WTC11 (cell line): ENCODE data around the gene NUP85. TPM values are rescaled to one million over a fixed set of nuclear protein-coding genes. Genes with fewer than 3 reads are reported as not detected.
"Not testable (repeated sequence)": the region's sequence is repeated elsewhere in the genome, so short reads cannot be mapped to it uniquely, and the experiment has no call there.

Source experiments
- ATAC-seq: fragments of 200-7000 bp; cut with Tn5 transposase; 2 replicates; pipeline ENCODE4 v1.10.0; 2021; ENCODE audit warnings: mild to moderate bottlenecking, moderate library complexity
- CTCF ChIA-PET: fragments of 300-600 bp; sonication (Branson Sonifier 250); formaldehyde crosslinking; loops from one replicate; lab custom pipeline; 2021; ENCODE audit warnings: antibody characterized with exemption; lab: Charles Lee
- POLR2A ChIA-PET: fragments of 350-600 bp; sonication (Branson Sonifier 250); formaldehyde crosslinking; loops from one replicate; lab custom pipeline; 2021; ENCODE audit warnings: antibody characterized with exemption; lab: Charles Lee
- DNase-seq: peaks from one replicate; pipeline ENCODE4 v3.0.0; 2021; ENCODE audit warnings: low spot score
- H3K27ac Mint-ChIP-seq: 2 replicates; pipeline ENCODE4 v1.8.0; 2021; ENCODE audit warnings: mixed read lengths
- H3K27me3 Mint-ChIP-seq: 2 replicates; pipeline ENCODE4 v1.8.0; 2021; ENCODE audit warnings: low read depth, mild to moderate bottlenecking, moderate library complexity, mixed read lengths
- H3K36me3 Mint-ChIP-seq: 2 replicates; pipeline ENCODE4 v1.8.0; 2021; ENCODE audit warnings: mixed read lengths
- H3K4me1 Mint-ChIP-seq: 2 replicates; pipeline ENCODE4 v1.8.0; 2022; ENCODE audit warnings: mixed read lengths
- H3K4me3 Mint-ChIP-seq: 2 replicates; pipeline ENCODE4 v1.8.0; 2021; ENCODE audit warnings: mild to moderate bottlenecking, moderate library complexity, mixed read lengths
- H3K9me3 Mint-ChIP-seq: 2 replicates; pipeline ENCODE4 v1.8.0; 2021; ENCODE audit warnings: mixed read lengths
- CREB1 ChIP-seq: sonication (generic); formaldehyde crosslinking; IDR thresholded peaks from 2 replicates; pipeline ENCODE4 v1.8.0; 2023; ENCODE audit warnings: mild to moderate bottlenecking, missing genetic modification reagents
- E2F4 ChIP-seq: sonication (generic); formaldehyde crosslinking; IDR thresholded peaks from 2 replicates; pipeline ENCODE4 v1.8.1; 2022; ENCODE audit warnings: low read depth, mild to moderate bottlenecking, moderate library complexity, missing genetic modification reagents, borderline replicate concordance
- EMX1 ChIP-seq: fragments of 250-450 bp; sonication (Bioruptor Pico); IDR thresholded peaks from 2 replicates; pipeline ENCODE4 v1.8.0; 2021; ENCODE audit warnings: mild to moderate bottlenecking
- GRHL2 ChIP-seq: fragments of 250-450 bp; sonication (Bioruptor Pico); IDR thresholded peaks from 2 replicates; pipeline ENCODE4 v1.8.0; 2022; ENCODE audit warnings: mild to moderate bottlenecking, moderate library complexity; ENCODE audit not compliant: insufficient replicate concordance, severe bottlenecking
- JUN ChIP-seq: sonication (generic); formaldehyde crosslinking; IDR thresholded peaks from 2 replicates; pipeline ENCODE4 v1.8.0; 2023; ENCODE audit warnings: mild to moderate bottlenecking, missing genetic modification reagents
- NFYB ChIP-seq: sonication (generic); formaldehyde crosslinking; conservative IDR thresholded peaks from 2 replicates; pipeline ENCODE4 v1.8.0; 2022; ENCODE audit warnings: low read depth, missing genetic modification reagents
- OVOL2 ChIP-seq: fragments of 250-450 bp; sonication (Bioruptor Pico); IDR thresholded peaks from 2 replicates; pipeline ENCODE4 v1.9.0; 2021; ENCODE audit warnings: mild to moderate bottlenecking, borderline replicate concordance
- STAT6 ChIP-seq: sonication (generic); formaldehyde crosslinking; conservative IDR thresholded peaks from 2 replicates; pipeline ENCODE4 v1.8.1; 2023; ENCODE audit warnings: mild to moderate bottlenecking, low read depth, missing genetic modification reagents, moderate library complexity
- ZBTB21 ChIP-seq: sonication (generic); formaldehyde crosslinking; IDR thresholded peaks from 2 replicates; pipeline ENCODE4 v1.8.1; 2023; ENCODE audit warnings: mild to moderate bottlenecking, missing genetic modification reagents, borderline replicate concordance
- total RNA-seq: library from RNA; stranded (reverse); gene quantifications from 3 replicates; pipeline ENCODE4 v1.2.3, GENCODE V29; 2021
- TF ChIP-seq, protein P1 (sequence below): fragments of 250-450 bp; sonication (Bioruptor Pico); IDR thresholded peaks from 2 replicates; pipeline ENCODE4 v1.9.0; 2021; ENCODE audit warnings: mild to moderate bottlenecking
- TF ChIP-seq, protein P2 (sequence below): sonication (generic); formaldehyde crosslinking; IDR thresholded peaks from 2 replicates; pipeline ENCODE4 v1.8.1; 2023; ENCODE audit warnings: mild to moderate bottlenecking, missing genetic modification reagents, moderate library complexity

The NUP85 gene
- total RNA-seq, 1 experiment from 2014 or later = 109 TPM

DNA sequence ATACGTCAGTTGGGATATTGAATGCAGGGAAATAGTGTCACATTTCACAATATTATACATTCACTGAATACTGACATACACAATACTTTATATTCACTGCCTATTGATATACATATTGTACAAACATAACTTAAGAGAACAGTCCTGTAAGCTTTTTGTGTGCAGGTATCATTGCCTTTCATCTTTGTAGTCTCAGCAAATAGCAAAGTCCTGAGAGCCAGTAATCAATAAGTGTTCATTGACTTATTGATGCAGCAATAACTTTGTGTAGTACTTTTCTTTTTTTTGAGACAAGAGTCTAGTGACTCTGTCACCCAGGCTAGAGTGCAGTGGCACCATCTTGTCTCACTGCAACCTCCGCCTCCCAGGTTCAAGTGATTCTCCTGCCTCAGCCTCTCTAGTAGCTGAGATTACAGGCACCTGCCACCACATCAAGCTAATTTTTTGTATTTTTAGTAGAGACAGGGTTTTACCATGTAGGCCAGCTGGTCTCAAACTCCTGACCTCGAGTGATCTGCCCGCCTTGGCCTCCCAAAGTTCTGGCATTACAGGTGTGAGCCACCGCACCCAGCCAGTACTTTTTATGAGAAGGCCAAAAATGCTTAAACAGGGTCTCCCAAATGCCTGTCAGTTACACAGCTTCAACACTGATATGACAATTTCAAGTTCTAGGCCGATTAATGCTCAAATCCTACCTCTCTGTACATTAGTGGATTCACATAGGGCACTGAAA, 5.4 kb upstream of the NUP85 start (continued):
- TF ChIP-seq, protein P1, sequence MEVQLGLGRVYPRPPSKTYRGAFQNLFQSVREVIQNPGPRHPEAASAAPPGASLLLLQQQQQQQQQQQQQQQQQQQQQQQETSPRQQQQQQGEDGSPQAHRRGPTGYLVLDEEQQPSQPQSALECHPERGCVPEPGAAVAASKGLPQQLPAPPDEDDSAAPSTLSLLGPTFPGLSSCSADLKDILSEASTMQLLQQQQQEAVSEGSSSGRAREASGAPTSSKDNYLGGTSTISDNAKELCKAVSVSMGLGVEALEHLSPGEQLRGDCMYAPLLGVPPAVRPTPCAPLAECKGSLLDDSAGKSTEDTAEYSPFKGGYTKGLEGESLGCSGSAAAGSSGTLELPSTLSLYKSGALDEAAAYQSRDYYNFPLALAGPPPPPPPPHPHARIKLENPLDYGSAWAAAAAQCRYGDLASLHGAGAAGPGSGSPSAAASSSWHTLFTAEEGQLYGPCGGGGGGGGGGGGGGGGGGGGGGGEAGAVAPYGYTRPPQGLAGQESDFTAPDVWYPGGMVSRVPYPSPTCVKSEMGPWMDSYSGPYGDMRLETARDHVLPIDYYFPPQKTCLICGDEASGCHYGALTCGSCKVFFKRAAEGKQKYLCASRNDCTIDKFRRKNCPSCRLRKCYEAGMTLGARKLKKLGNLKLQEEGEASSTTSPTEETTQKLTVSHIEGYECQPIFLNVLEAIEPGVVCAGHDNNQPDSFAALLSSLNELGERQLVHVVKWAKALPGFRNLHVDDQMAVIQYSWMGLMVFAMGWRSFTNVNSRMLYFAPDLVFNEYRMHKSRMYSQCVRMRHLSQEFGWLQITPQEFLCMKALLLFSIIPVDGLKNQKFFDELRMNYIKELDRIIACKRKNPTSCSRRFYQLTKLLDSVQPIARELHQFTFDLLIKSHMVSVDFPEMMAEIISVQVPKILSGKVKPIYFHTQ (CRISPR knock-in tag) = no peak
- no peak for TF ChIP-seq STAT6 (CRISPR knock-in tag)
- TF ChIP-seq EMX1 = no peak
- no peak for TF ChIP-seq NFYB (CRISPR knock-in tag)
- TF ChIP-seq GRHL2 = no peak
- no peak for TF ChIP-seq OVOL2 (CRISPR knock-in tag)
- TF ChIP-seq CREB1 (CRISPR knock-in tag) = no peak

- ChIA-PET CTCF (interaction anchor here (0.5 to 4.9 kb wide), 13 partner anchors 18 to 545 kb away, joined by 3 to 39 read pairs (median 3); partner anchors contain the start of genes CDR2L, MIF4GD, SLC16A5 and USH1G), POLR2A (interaction anchor here (0.6 to 1.9 kb wide), 9 partner anchors 8 to 227 kb away, joined by 3 to 6 read pairs (median 4); partner anchors contain the start of gene JPT1)
Observed at GRCh38 chr17:75205793-75206163, 299 bp downstream of the NUP85 start.

DNA sequence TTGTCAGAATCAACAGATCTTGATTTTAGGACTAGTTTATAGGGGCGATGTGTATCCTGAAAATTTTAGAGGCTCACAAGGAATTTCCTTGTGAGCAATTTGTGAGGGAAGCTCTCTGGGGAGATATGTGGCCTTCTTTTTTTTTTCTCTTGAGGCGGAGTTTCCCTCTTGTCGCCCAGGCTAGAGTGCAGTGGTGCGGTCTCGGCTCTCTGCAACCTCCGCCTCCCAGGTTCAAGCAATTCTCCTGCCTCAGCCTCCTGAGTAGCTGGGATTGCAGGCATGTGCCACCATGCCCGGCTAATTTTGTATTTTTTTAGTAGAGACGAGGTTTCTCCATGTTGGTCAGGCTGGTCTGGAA, 1.6 kb downstream of the NUP85 start:
- Mint-ChIP-seq H3K4me1 (peaks cover 14% of the 10 kb centered on the region), H3K36me3 (peaks cover 30% of the 10 kb centered on the region), H3K4me3 (peak overlapping the region; percentile 92), H3K27ac (peak overlapping the region; percentile 19; the same call in 1 of the 2 replicates)
- CTCF ChIA-PET = interaction anchor here (0.6 to 2.6 kb wide), 3 partner anchors 33 to 93 kb away, joined by 4 to 23 read pairs (median 11); no protein-coding TSS in a partner anchor
- not testable (repeated sequence) for DNase-seq, H3K27me3 Mint-ChIP-seq, ATAC-seq, H3K9me3 Mint-ChIP-seq
- POLR2A ChIA-PET = interaction anchor here (0.6 to 1.9 kb wide), 2 partner anchors 11 to 93 kb away, joined by 3 to 5 read pairs; no protein-coding TSS in a partner anchor

More at GRCh38 chr17:75205793-75206163, 299 bp downstream of the NUP85 start:
- peak; percentile 3 for ATAC-seq
- DNase-seq = no peak
- no peaks in the 10 kb centered on the region for H3K9me3 Mint-ChIP-seq
- peaks cover 14% of the 10 kb centered on the region for H3K4me1 Mint-ChIP-seq
- peaks cover 22% of the 10 kb centered on the region for H3K36me3 Mint-ChIP-seq
- H3K27me3 Mint-ChIP-seq = no peaks in the 10 kb centered on the region
- H3K27ac Mint-ChIP-seq = peak overlapping the region; percentile 100
- TF ChIP-seq, protein P2, sequence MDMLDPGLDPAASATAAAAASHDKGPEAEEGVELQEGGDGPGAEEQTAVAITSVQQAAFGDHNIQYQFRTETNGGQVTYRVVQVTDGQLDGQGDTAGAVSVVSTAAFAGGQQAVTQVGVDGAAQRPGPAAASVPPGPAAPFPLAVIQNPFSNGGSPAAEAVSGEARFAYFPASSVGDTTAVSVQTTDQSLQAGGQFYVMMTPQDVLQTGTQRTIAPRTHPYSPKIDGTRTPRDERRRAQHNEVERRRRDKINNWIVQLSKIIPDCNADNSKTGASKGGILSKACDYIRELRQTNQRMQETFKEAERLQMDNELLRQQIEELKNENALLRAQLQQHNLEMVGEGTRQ (CRISPR knock-in tag) = no peak
- TF ChIP-seq JUN (CRISPR knock-in tag) = no peak
- TF ChIP-seq E2F4 = 0 out of 2 replicates have a peak, but pooled peaks have one; percentile 1
- no peak for TF ChIP-seq ZBTB21 (CRISPR knock-in tag)
- TF ChIP-seq GRHL2 = no peak
- TF ChIP-seq, all 79 proteins: peak for 1
- H3K4me3 Mint-ChIP-seq = peak overlapping the region; percentile 92
